NT2/D1 (cell line): ENCODE measurements around the gene NSUN2.

ENCODE experiments used
- YY1 ChIP-seq: IDR thresholded peaks from 2 replicates; pipeline ENCODE4 v1.6.1; 2011; ENCODE audit not compliant: insufficient read length, insufficient read depth
- ZNF274 ChIP-seq: IDR thresholded peaks from 2 replicates; pipeline ENCODE4 v1.6.1; 2011; ENCODE audit warnings: mild to moderate bottlenecking, low read depth, low read length

- no peak for TF ChIP-seq YY1
- TF ChIP-seq ZNF274: no peak
These were observed 23.8 kb upstream of the NSUN2 start for GRCh38 chr5:6656680-6657079.
